CD4-positive, CD25-positive, alpha-beta regulatory T cell (primary cell): Measurements from ENCODE around the gene TMEM186. TPM values are rescaled to one million over a fixed set of nuclear protein-coding genes. Genes with fewer than 3 reads are reported as not detected.
"Not testable (repeated sequence)": the region's sequence is repeated elsewhere in the genome, so short reads cannot be mapped to it uniquely, and the experiment has no call there.

Source experiments
- ATAC-seq, 2 donors: fragments of 150-1000 bp; cut with Tn5 transposase; one replicate each; pipeline ENCODE4 v1.10.0; 2021; ENCODE audit warnings: low read depth in 2 of 2, moderate number of reproducible peaks in 2 of 2, moderate library complexity in 1 of 2
- DNase-seq, 3 donors: peaks; one replicate each; pipeline versions ENCODE4 v3.0.0 to v3.0.0-alpha.2; 2012 to 2022; ENCODE audit warnings: mixed read lengths in 1 of 3
- H3K27ac ChIP-seq: one replicate; pipeline ENCODE4 v1.7.0; 2013; ENCODE audit warnings: mild to moderate bottlenecking, low read length; ENCODE audit not compliant: insufficient read depth, poor library complexity, severe bottlenecking
- H3K27me3 ChIP-seq: one replicate; pipeline ENCODE4 v1.7.0; 2013; ENCODE audit warnings: low read length; ENCODE audit not compliant: control insufficient read depth, insufficient read depth
- H3K36me3 ChIP-seq: one replicate; pipeline ENCODE4 v1.7.0; 2013; ENCODE audit warnings: mild to moderate bottlenecking, low read length, moderate library complexity; ENCODE audit not compliant: control insufficient read depth, insufficient read depth
- H3K4me1 ChIP-seq: 2 replicates; pipeline ENCODE4 v1.7.0; 2013; ENCODE audit warnings: mild to moderate bottlenecking, low read length; ENCODE audit not compliant: insufficient read depth, control insufficient read depth, poor library complexity, severe bottlenecking
- H3K4me3 ChIP-seq: one replicate; pipeline ENCODE4 v1.7.0; 2013; ENCODE audit warnings: low read depth, mild to moderate bottlenecking, low read length, moderate library complexity
- H3K9me3 ChIP-seq, 2 experiments: 1 replicate in 1 of 2; 2 replicates in 1 of 2; pipeline ENCODE4 v1.7.0; 2013; ENCODE audit warnings: low read length in 2 of 2, mild to moderate bottlenecking in 1 of 2, moderate library complexity in 1 of 2; ENCODE audit not compliant: control insufficient read depth in 2 of 2
- H3K27ac Mint-ChIP-seq, 3 donors: one replicate each; pipeline ENCODE4 v1.8.0; 2020 to 2022; ENCODE audit warnings: mild to moderate bottlenecking in 3 of 3, mixed read lengths in 3 of 3, moderate library complexity in 2 of 3
- H3K27me3 Mint-ChIP-seq: one replicate; pipeline ENCODE4 v1.8.0; 2022; ENCODE audit warnings: mild to moderate bottlenecking, mixed read lengths
- H3K36me3 Mint-ChIP-seq: one replicate; pipeline ENCODE4 v1.8.0; 2020; ENCODE audit warnings: mixed read lengths
- H3K4me1 Mint-ChIP-seq, 4 donors: one replicate each; pipeline ENCODE4 v1.8.0; 2020 to 2022; ENCODE audit warnings: mixed read lengths in 4 of 4, mild to moderate bottlenecking in 1 of 4
- H3K4me3 Mint-ChIP-seq, 4 donors: one replicate each; pipeline ENCODE4 v1.8.0; 2020 to 2022; ENCODE audit warnings: mild to moderate bottlenecking in 4 of 4, mixed read lengths in 4 of 4, moderate library complexity in 3 of 4
- H3K9me3 Mint-ChIP-seq, 7 donors: one replicate each; pipeline ENCODE4 v1.8.0; 2020 to 2022; ENCODE audit warnings: mixed read lengths in 7 of 7, mild to moderate bottlenecking in 3 of 7, moderate library complexity in 2 of 7
- polyA plus RNA-seq, 4 donors: library from polyadenylated mRNA; unstranded; fragments of 300-500 nt; fragmentation: Illumina TruSeq; gene quantifications; one replicate each; pipeline ENCODE4 v1.2.3, GENCODE V29; 2021
- total RNA-seq: library from RNA; stranded (reverse); gene quantifications from one replicate; pipeline ENCODE4 v1.2.3, GENCODE V29; 2022

The TMEM186 gene
- total and polyA plus RNA-seq, 5 donors from 2014 or later = 3.6 to 26.6 (median 20.0) TPM

DNA sequence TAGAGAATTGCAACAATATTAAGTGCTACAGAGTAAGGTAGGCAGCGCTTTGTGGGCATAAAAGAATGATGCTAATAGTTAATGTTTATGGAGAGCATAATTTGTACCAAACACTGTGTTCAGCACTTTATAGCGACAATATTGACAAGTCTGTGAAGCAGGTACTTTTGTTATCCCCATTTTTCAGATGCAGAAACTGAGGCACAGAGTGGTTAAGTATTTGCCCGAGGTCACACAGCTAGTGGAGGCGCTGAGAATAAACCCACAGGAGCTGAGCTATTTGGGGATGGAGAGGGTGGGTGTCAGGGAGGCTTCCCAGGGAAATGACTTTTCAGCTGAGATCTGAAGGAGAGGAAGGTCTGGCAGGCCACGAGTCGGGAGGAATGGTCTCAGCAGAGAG is 39.4 kb downstream of the TMEM186 start:
- Mint-ChIP-seq H3K9me3 (peaks cover 0 to 1% (median 0%) of the 10 kb centered on the region in 7 donors), H3K4me3 (no peak overlapping the region), H3K27me3 (no peaks in the 10 kb centered on the region), H3K36me3 (peaks cover 36% of the 10 kb centered on the region), H3K27ac (no peak overlapping the region), H3K4me1 (no peaks in the 10 kb centered on the region)
- Histone ChIP-seq H3K9me3 (no peaks in the 10 kb centered on the region), H3K27ac (no peak overlapping the region), H3K4me3 (no peak overlapping the region), H3K4me1 (no peaks in the 10 kb centered on the region), H3K36me3 (peaks cover 6% of the 10 kb centered on the region), H3K27me3 (no peaks in the 10 kb centered on the region)
- ATAC-seq = no peak
- DNase-seq = no peak

DNA sequence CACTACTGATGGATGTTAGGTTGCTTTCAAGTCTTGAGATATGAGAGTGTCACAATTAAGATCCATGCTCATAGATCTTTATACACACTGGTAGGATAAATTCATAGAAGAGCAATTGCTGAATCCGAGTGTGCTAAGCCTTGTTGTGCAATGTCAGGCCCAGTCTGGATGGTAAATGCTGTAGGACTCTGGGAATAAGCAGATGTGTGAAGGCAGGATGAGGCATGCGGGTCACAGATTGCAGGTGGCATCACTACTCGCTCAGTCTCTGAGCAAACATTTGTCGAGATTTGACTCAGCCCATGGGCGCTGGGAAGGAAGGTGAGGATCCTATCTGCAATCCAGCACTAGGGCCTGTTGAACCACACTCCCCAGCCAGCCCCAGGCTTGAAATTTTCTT is 40.7 kb downstream of the TMEM186 start:
- ATAC-seq = no peak
- Mint-ChIP-seq H3K4me1 (no peaks in the 10 kb centered on the region), H3K27ac (no peak overlapping the region), H3K4me3 (no peak overlapping the region), H3K9me3 (peaks cover 0 to 1% (median 0%) of the 10 kb centered on the region in 7 donors), H3K36me3 (peaks cover 30% of the 10 kb centered on the region), H3K27me3 (no peaks in the 10 kb centered on the region)
- no peak overlapping the region for H3K4me3 ChIP-seq
- peaks cover 9% of the 10 kb centered on the region for H3K36me3 ChIP-seq
- no peaks in the 10 kb centered on the region for H3K4me1 ChIP-seq
- no peak overlapping the region for H3K27ac ChIP-seq
- no peaks in the 10 kb centered on the region for H3K27me3 ChIP-seq
- H3K9me3 ChIP-seq = no peaks in the 10 kb centered on the region
- no peak for DNase-seq

DNA sequence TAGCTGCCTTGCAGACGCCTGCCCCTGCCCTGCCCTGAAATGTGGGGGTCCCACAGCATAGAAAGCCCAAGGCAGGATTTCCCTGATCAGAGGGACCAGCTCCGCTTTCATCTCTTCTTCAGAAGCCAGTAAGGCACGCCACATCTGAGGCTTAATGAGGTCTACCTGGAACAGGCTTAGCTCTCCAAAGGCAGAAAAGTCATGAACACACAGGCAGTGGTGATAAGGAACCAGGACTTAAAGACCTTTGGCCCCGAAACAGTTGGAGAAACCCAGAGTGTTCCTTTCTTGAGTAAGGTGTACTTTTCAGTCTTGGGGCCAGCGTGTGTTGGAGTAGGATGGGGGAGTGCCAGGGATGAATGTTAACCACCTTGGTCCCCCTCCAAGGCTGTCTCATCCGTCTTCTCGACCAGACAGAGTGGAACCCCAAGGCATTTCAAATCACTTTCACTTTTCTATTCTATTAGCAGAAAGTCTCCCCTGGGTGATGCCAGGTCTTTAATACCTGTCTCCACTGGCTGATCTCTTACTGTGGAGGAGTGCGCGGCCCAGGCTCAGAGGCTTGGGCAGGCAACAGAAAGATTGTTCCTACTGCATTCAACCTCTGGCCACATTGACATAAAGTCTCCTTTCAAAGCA is 43.9 kb downstream of the TMEM186 start:
- H3K9me3 ChIP-seq = no peaks in the 10 kb centered on the region
- H3K27ac Mint-ChIP-seq = no peak overlapping the region
- H3K27ac ChIP-seq = no peak overlapping the region
- no peaks in the 10 kb centered on the region for H3K27me3 Mint-ChIP-seq
- peaks cover 0 to 1% (median 0%) of the 10 kb centered on the region in 7 donors for H3K9me3 Mint-ChIP-seq
- H3K4me3 ChIP-seq = no peak overlapping the region
- ATAC-seq = no peak
- peaks cover 27% of the 10 kb centered on the region for H3K36me3 Mint-ChIP-seq
- H3K4me1 Mint-ChIP-seq = no peaks in the 10 kb centered on the region
- no peaks in the 10 kb centered on the region for H3K27me3 ChIP-seq
- no peak overlapping the region for H3K4me3 Mint-ChIP-seq
- peaks cover 10% of the 10 kb centered on the region for H3K36me3 ChIP-seq
- no peaks in the 10 kb centered on the region for H3K4me1 ChIP-seq
- DNase-seq = no peak

DNA sequence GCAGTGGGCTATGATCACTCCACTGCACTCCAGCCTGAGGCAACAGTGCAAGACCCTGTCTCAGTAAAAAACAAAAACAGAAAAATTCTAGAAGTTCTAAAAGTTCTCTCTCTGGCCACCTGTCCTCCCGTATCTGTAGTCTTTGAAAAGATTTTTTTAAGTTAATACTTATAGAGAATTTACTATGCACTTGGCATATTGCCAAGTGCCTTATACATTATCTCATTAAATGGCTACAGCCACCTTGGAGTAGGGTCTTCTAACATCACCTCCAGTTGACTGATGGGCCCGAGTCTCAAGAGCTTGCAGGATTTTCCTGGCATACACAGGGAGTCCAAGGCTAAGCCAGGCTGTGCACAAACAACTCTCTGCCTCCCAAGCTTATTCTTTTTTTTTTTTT is 44.7 kb downstream of the TMEM186 start:
- H3K4me1 Mint-ChIP-seq = no peaks in the 10 kb centered on the region
- no peaks in the 10 kb centered on the region for H3K4me1 ChIP-seq
- H3K4me3 ChIP-seq = no peak overlapping the region
- H3K27me3 ChIP-seq = no peaks in the 10 kb centered on the region
- H3K9me3 ChIP-seq = no peaks in the 10 kb centered on the region
- peaks cover 19% of the 10 kb centered on the region for H3K36me3 Mint-ChIP-seq
- H3K27ac ChIP-seq = no peak overlapping the region
- H3K36me3 ChIP-seq = peaks cover 11% of the 10 kb centered on the region
- H3K9me3 Mint-ChIP-seq = peaks cover 0 to 1% (median 0%) of the 10 kb centered on the region in 7 donors
- H3K4me3 Mint-ChIP-seq = no peak overlapping the region
- no peak for DNase-seq
- H3K27me3 Mint-ChIP-seq = no peaks in the 10 kb centered on the region
- ATAC-seq = no peak
- H3K27ac Mint-ChIP-seq = no peak overlapping the region

DNA sequence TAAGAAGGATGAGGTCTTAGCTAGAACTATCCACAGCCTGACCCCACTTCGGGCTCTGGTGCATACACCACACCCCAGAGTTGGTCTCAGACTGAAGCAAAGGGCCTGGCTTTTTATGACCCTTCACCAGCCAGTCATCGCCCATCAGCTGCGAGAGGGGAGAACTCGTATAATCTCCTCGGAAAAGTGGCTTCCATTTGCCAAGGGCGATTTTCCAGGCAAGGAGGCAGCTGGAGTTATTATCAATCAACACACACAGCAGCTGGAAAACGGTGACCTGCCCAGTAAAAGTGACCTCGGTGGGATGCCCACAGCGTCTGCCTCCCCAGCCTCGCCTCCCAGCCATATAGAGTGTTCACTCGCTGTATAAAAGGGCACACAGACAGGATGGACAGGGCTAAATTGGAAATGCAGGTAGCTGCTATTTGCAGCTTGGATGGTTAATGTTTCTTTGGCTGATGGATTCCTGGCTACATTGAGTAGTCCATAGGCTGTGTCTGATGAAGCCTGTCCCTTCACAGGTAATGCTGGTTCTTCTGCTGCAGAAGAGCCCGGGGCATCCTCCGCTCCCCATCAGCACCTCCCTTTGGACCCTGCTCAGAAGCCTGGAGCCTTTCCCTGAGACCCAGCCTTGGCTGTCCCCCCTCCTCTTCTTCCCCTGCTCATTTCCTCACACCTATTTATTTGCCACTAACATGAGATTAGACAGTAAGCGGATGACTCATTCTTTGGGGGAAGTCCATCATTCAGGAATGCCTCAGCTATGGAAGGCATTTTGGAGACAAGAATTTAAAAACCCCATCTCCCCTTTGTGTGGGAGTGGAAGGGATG is 45.7 kb downstream of the TMEM186 start:
- ATAC-seq (no peak), DNase-seq (no peak)
- Histone ChIP-seq H3K27me3 (no peaks in the 10 kb centered on the region), H3K27ac (no peak overlapping the region), H3K9me3 (no peaks in the 10 kb centered on the region), H3K36me3 (peaks cover 15% of the 10 kb centered on the region), H3K4me3 (no peak overlapping the region), H3K4me1 (no peaks in the 10 kb centered on the region)
- Mint-ChIP-seq H3K4me3 (no peak overlapping the region), H3K27ac (no peak overlapping the region), H3K27me3 (no peaks in the 10 kb centered on the region), H3K36me3 (peaks cover 17% of the 10 kb centered on the region), H3K9me3 (peaks cover 0 to 1% (median 0%) of the 10 kb centered on the region in 7 donors), H3K4me1 (no peaks in the 10 kb centered on the region)

DNA sequence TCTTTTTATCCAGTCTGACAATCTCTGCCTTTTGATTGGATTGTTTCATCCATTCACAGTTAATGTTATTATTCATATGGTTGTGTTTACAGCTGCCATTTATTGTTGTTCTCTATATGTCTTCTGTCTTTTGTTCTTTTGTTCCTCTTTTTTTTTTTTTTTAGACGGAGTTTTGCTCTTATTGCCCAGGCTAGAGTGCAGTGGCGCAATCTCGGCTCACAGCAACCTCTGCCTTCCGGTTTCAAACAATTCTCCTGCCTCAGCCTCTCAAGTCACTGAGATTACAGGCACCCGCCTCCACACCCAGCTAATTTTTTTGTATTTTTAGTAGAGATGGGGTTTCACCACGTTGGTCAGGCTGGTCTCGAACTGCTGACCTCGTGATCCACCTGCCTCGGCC is 48.5 kb downstream of the TMEM186 start:
- ATAC-seq, H3K9me3 ChIP-seq: not testable (repeated sequence)

More for the DNA sequence above, 48.5 kb downstream of the TMEM186 start:
- not testable (repeated sequence) for H3K9me3 Mint-ChIP-seq, DNase-seq, H3K4me3 ChIP-seq, H3K4me1 Mint-ChIP-seq, H3K27me3 ChIP-seq, H3K27ac ChIP-seq, H3K4me1 ChIP-seq, H3K27me3 Mint-ChIP-seq, H3K4me3 Mint-ChIP-seq
- Mint-ChIP-seq H3K36me3 (peaks cover 16% of the 10 kb centered on the region), H3K27ac (peak overlapping the region in 1 of 3 donors; percentile 1)
- peaks cover 15% of the 10 kb centered on the region for H3K36me3 ChIP-seq
